WI38 (cell line): ENCODE data around the gene ZNF85.
"Not testable (repeated sequence)": the region's sequence is repeated elsewhere in the genome, so short reads cannot be mapped to it uniquely, and the experiment has no call there.

Experiments
- H3K4me3 ChIP-seq: 2 replicates; pipeline ENCODE4 v1.5.1; 2011; ENCODE audit warnings: low read depth, mild to moderate bottlenecking, control low read depth, low read length
- CTCF ChIP-seq: IDR thresholded peaks from 2 replicates; pipeline ENCODE4 v1.5.1; 2012; ENCODE audit warnings: low read depth, mild to moderate bottlenecking, control low read depth, low read length

ZNF85 gene

GRCh38 chr19:20923077-20923871 is at the start of gene ZNF85:
Gene ZNF85, plus strand, starts transcription at chr19:20923251. Its CDS starts 150 bp downstream, at chr19:20923401.
- peak within 1 kb of the TSS; percentile 83 for H3K4me3 ChIP-seq
- no peak for TF ChIP-seq CTCF

- TF ChIP-seq CTCF, result no peak
- H3K4me3 ChIP-seq, result no peak overlapping the region
Observed at GRCh38 chr19:20879501-20879900, 43.5 kb upstream of the ZNF85 start.

GRCh38 chr19:20912973-20913372 is 10.1 kb upstream of the ZNF85 start:
- no peak overlapping the region for H3K4me3 ChIP-seq
- no peak for TF ChIP-seq CTCF

- TF ChIP-seq CTCF, result no peak
- H3K4me3 ChIP-seq, result no peak overlapping the region
Observed at GRCh38 chr19:20925481-20925880, 2.4 kb downstream of the ZNF85 start.

- TF ChIP-seq CTCF, result no peak
- no peak overlapping the region for H3K4me3 ChIP-seq
Observed at GRCh38 chr19:20926796-20927195, 3.7 kb downstream of the ZNF85 start.

GRCh38 chr19:20928371-20928770 is 5.3 kb downstream of the ZNF85 start:
- no peak overlapping the region for H3K4me3 ChIP-seq
- TF ChIP-seq CTCF, result no peak

GRCh38 chr19:20936322-20936947 is 13.4 kb downstream of the ZNF85 start:
- not testable (repeated sequence) for H3K4me3 ChIP-seq

- H3K4me3 ChIP-seq, result not testable (repeated sequence)
Observed at GRCh38 chr19:20952561-20953095, 29.6 kb downstream of the ZNF85 start.
